Nephron progenitor cell (in vitro differentiated cells): ENCODE results near the gene FAR2.

Experiments used
- DNase-seq: peaks from one replicate; pipeline ENCODE4 v3.0.0; 2021
- H3K27ac Mint-ChIP-seq: 2 replicates; pipeline ENCODE4 v1.8.0; 2021; ENCODE audit warnings: mild to moderate bottlenecking, moderate library complexity, mixed read lengths
- H3K27me3 Mint-ChIP-seq: 2 replicates; pipeline ENCODE4 v1.8.0; 2021; ENCODE audit warnings: mild to moderate bottlenecking, low read depth, mixed read lengths; ENCODE audit not compliant: poor library complexity
- H3K36me3 Mint-ChIP-seq: 2 replicates; pipeline ENCODE4 v1.8.0; 2021; ENCODE audit warnings: low read depth, mixed read lengths
- H3K4me1 Mint-ChIP-seq: 2 replicates; pipeline ENCODE4 v1.8.0; 2021; ENCODE audit warnings: mixed read lengths
- H3K4me3 Mint-ChIP-seq: 2 replicates; pipeline ENCODE4 v1.8.0; 2021; ENCODE audit warnings: mild to moderate bottlenecking, moderate library complexity, mixed read lengths
- H3K9me3 Mint-ChIP-seq: 2 replicates; pipeline ENCODE4 v1.8.0; 2021; ENCODE audit warnings: mild to moderate bottlenecking, moderate library complexity, mixed read lengths
- TF ChIP-seq, protein P1 (sequence below): fragments of 200-600 bp; sonication (generic); IDR thresholded peaks from 2 replicates; pipeline ENCODE4 v1.5.0; 2021; ENCODE audit warnings: antibody characterized with exemption

Gene FAR2

DNA sequence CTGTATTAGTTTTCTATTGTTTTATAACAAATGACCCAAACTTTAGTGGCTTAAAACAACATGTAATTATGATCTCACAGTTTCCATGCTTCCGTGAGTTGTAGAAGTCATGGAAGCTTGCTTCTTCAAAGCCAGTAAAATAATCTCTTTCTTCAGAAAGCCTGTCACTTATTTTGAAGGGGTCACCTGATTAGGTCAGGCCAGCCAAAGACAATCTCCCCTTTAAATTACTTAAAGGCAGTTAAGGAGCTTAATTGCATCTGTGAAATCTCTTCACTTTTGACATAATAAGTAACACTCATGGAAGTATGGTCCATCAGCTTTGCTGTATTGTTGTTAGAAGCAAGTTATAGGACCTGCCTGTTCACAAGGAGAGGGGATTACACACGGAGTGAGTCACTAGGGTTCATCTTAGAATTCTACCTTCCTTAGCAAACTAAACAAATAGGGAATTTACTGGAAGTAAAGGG lies 89.8 kb downstream of the FAR2 start:
- Mint-ChIP-seq H3K36me3 (no peaks in the 10 kb centered on the region), H3K9me3 (no peaks in the 10 kb centered on the region), H3K4me1 (peaks cover 25% of the 10 kb centered on the region), H3K27ac (no peak overlapping the region), H3K27me3 (no peaks in the 10 kb centered on the region), H3K4me3 (no peak overlapping the region)
- DNase-seq: no peak
- TF ChIP-seq, protein P1, sequence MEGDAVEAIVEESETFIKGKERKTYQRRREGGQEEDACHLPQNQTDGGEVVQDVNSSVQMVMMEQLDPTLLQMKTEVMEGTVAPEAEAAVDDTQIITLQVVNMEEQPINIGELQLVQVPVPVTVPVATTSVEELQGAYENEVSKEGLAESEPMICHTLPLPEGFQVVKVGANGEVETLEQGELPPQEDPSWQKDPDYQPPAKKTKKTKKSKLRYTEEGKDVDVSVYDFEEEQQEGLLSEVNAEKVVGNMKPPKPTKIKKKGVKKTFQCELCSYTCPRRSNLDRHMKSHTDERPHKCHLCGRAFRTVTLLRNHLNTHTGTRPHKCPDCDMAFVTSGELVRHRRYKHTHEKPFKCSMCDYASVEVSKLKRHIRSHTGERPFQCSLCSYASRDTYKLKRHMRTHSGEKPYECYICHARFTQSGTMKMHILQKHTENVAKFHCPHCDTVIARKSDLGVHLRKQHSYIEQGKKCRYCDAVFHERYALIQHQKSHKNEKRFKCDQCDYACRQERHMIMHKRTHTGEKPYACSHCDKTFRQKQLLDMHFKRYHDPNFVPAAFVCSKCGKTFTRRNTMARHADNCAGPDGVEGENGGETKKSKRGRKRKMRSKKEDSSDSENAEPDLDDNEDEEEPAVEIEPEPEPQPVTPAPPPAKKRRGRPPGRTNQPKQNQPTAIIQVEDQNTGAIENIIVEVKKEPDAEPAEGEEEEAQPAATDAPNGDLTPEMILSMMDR: no peak

DNA sequence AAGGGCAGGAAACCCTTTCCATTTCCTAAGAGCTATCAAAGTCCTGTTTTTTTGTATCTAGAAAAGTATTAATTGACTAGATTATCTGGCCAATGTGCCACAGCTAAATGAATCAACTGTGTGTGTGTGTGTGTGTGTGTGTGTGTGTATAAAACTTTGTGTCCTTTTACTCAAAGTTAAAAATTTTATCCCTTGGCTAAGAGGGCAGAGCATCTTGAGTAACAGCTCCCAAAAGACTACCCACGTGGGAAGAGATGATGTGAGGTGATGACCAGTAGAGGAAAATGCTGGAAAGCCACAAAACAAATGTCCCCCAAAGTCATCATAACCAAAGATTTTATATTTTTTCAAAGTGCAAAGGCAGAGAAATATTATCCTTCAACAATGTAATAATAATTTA lies 90.3 kb downstream of the FAR2 start:
- Mint-ChIP-seq H3K27me3 (no peaks in the 10 kb centered on the region), H3K4me3 (no peak overlapping the region), H3K36me3 (no peaks in the 10 kb centered on the region), H3K27ac (no peak overlapping the region), H3K4me1 (peaks cover 25% of the 10 kb centered on the region), H3K9me3 (no peaks in the 10 kb centered on the region)
- TF ChIP-seq, protein P1: no peak
- no peak for DNase-seq

DNA sequence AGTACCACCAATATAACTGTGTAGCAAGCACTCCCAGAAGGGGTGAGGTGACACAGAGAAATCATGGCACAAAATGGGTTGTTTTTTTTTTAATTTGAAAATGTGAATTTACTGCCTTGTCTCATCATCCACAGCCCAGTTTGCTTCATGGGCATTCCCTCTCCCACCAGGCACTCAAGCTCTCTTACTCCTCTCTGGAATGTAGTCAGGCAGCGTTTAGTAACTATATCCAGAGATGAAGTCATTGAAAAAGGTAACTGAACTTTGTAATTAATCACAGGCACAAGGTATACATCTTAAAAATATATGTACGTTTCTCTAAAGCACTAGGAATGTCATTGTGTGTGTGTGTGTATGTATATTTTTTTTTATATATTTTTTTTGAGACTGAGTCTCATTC lies 91.4 kb downstream of the FAR2 start:
- Mint-ChIP-seq H3K4me1 (peaks cover 25% of the 10 kb centered on the region), H3K36me3 (no peaks in the 10 kb centered on the region), H3K27ac (no peak overlapping the region), H3K27me3 (no peaks in the 10 kb centered on the region), H3K4me3 (no peak overlapping the region), H3K9me3 (no peaks in the 10 kb centered on the region)
- TF ChIP-seq, protein P1: no peak
- DNase-seq: no peak

DNA sequence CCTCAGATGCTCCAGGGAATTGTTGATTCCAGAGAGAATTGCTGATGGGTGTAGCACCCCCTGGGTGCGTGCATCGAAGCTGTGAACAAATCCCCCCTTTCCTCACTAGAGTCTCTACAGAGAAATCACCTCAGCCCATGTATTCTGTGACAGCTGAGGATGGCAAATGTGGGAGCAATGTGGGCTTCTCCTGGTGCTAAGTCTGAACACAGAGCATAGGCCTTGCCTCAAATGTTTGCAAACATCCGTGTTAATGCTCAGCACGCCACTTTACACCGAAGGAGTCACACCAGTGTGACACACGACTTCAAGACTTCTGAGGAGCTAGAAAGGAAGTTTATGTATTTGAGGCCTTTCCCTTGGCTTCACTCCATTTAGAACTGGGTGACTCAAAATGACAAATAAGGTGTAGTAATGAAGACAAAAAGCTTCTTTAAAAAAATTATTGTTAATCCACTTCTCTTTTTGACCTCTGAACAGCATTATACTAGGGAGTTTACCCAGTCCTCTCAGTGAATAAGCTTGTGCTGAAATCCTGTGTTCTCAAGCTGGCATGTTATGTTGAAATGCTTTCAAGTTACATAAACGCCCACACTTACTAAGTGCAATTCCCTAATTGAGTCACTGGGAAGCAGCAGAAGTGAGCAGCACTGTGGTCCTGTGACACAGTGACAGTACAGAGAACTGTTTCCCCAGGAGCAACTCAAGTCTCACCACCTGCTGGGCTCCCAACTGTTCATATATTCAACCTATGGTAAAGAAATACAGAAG lies 92.9 kb downstream of the FAR2 start:
- H3K27me3 Mint-ChIP-seq: no peaks in the 10 kb centered on the region
- TF ChIP-seq, protein P1: no peak
- H3K4me3 Mint-ChIP-seq: no peak overlapping the region
- DNase-seq: no peak
- no peaks in the 10 kb centered on the region for H3K36me3 Mint-ChIP-seq
- peaks cover 25% of the 10 kb centered on the region for H3K4me1 Mint-ChIP-seq
- no peaks in the 10 kb centered on the region for H3K9me3 Mint-ChIP-seq
- no peak overlapping the region for H3K27ac Mint-ChIP-seq

DNA sequence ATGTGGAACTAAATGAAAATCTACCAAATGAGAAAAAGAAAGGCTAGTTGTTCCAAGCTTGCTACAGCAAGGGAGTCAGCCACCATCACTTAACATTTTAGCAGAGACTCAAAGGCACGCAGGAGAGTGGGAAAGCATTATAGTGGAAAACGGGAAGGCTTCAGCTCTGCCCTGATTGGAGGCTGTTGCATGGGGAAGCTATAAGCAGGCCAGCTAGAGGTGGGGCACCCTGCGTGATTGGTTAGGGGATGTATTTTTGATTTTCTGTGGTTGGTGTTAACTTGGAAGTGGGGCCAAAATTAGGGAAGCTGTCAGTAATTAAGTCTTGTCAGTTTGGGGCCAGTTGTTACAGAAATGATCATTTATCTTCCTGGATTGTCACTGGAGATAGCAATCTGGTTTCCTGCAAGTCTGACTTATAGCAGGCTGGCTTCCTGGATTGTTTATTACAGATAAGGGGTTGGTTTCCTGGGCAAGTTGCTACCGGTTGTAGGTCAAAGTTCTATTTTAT lies 93.9 kb downstream of the FAR2 start:
- Mint-ChIP-seq H3K4me1 (peaks cover 25% of the 10 kb centered on the region), H3K4me3 (no peak overlapping the region), H3K36me3 (no peaks in the 10 kb centered on the region), H3K9me3 (no peaks in the 10 kb centered on the region), H3K27me3 (no peaks in the 10 kb centered on the region), H3K27ac (no peak overlapping the region)
- no peak for DNase-seq
- TF ChIP-seq, protein P1: no peak
